Measurements from ENCODE around the gene YY1AP1. TPM values are rescaled to one million over a fixed set of nuclear protein-coding genes. Genes with fewer than 3 reads are reported as not detected.

Gene YY1AP1
- total RNA-seq, 1 experiment from 2014 or later = 40.3 TPM

DNA sequence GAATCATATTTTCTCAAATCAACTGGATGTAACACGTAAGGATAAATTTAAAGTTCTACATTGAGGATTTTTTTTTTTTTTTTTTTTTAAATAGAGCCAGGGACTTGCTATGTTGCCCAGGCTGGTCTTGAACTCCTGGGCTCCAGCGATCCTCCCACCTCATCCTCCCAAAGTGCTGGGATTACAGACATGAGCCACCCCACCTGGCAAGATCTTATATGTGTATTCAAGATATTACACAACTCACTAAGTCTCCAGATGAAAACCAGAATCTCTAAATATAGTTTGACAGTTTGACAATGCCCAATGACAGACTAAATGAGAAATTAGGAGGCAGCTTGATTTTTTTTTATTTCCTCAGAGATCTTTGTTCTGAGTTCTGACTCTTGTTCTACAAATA is 6.8 kb downstream of the YY1AP1 start:
- no peaks in the 10 kb centered on the region for H3K4me1 ChIP-seq (ENCODE audit: control insufficient read depth in 1 of 2, insufficient read depth in 2 of 2, low read length in 2 of 2)
- H3K9me3 ChIP-seq (ENCODE audit: control insufficient read depth in 1 of 2, insufficient read depth in 1 of 2, low read depth in 1 of 2, low read length in 2 of 2) = no peaks in the 10 kb centered on the region
- CTCF ChIA-PET = no interaction called here
- H3K27me3 ChIP-seq (ENCODE audit: insufficient read depth, low read length) = no peaks in the 10 kb centered on the region
- no peak overlapping the region for H2AFZ ChIP-seq (ENCODE audit: low read depth, low read length, poor library complexity, severe bottlenecking)
- ATAC-seq (no peak), DNase-seq (ENCODE audit: low read depth, low spot score) (no peak)
- H3K9ac ChIP-seq (ENCODE audit: low read length) = no peak overlapping the region
- no peak overlapping the region for H3K27ac ChIP-seq (ENCODE audit: low read depth, low read length)
- peaks cover 15 to 16% of the 10 kb centered on the region in 2 experiments for H3K36me3 ChIP-seq (ENCODE audit: control insufficient read depth in 1 of 2, insufficient read depth in 2 of 2, low read length in 2 of 2)
- RAD21 ChIA-PET (ENCODE audit: low non-redundant PET in 1 of 2, low total read pairs in 2 of 2, uncharacterized antibody in 2 of 2, unreplicated experiment in 2 of 2) = no interaction called here
- no TSS peak for BruUV-seq (replicated peaks)
- H4K20me1 ChIP-seq (ENCODE audit: insufficient read depth) = no peaks in the 10 kb centered on the region
- peaks cover 78% of the 10 kb centered on the region for H3K79me2 ChIP-seq (ENCODE audit: insufficient read depth, low read length)
- H3K9me2 ChIP-seq (ENCODE audit: insufficient read depth) = no peaks in the 10 kb centered on the region
- H3K4me3 ChIP-seq (replicated peaks in 1 of 2; ENCODE audit: low read depth in 1 of 2, low read length in 2 of 2) = no peak overlapping the region
- intact Hi-C loops (cut with micrococcal nuclease) = no loop called here
- POLR2A ChIA-PET = no interaction called here
- no peak for TF ChIP-seq SP1 (IDR thresholded peaks at IDR 0.05; ENCODE audit: low read depth)
- TF ChIP-seq EZH2phosphoT487 (IDR thresholded peaks at IDR 0.05; ENCODE audit: borderline replicate concordance) = no peak
- TF ChIP-seq CTCF (IDR thresholded peaks at IDR 0.05 in 2 of 3, conservative IDR thresholded peaks at IDR 0.05 in 1 of 3; ENCODE audit: borderline replicate concordance in 1 of 3, insufficient read depth in 1 of 3, low read depth in 2 of 3, low read length in 2 of 3) = no peak
- TF ChIP-seq SRF (IDR thresholded peaks at IDR 0.05; ENCODE audit: low read depth) = no peak
- TF ChIP-seq POLR2A (IDR thresholded peaks at IDR 0.05; ENCODE audit: borderline replicate concordance, extremely low read depth, insufficient read depth, insufficient read length) = no peak
- TF ChIP-seq ZBTB33 (IDR thresholded peaks at IDR 0.05; ENCODE audit: extremely low read depth, insufficient replicate concordance, low read length) = no peak
- TF ChIP-seq POLR2AphosphoS5 (IDR thresholded peaks at IDR 0.05; ENCODE audit: low read depth, low read length) = no peak
- TF ChIP-seq JUND (IDR thresholded peaks at IDR 0.05) = no peak
- H3K4me2 ChIP-seq (ENCODE audit: low read length) = no peak overlapping the region
